GM18505 (cell line): ENCODE measurements around the gene C19orf44.
"Not testable (repeated sequence)": the region's sequence is repeated elsewhere in the genome, so short reads cannot be mapped to it uniquely, and the experiment has no call there.

Experiments
- ATAC-seq: cut with Tn5 transposase; IDR thresholded peaks from one replicate; pipeline ENCODE4 v1.9.1; 2021; ENCODE audit not compliant: unreplicated experiment
- POLR2A ChIP-seq: IDR thresholded peaks from 4 replicates; pipeline ENCODE4 v1.6.1; 2011; ENCODE audit warnings: borderline replicate concordance; ENCODE audit not compliant: insufficient read depth, insufficient read length; ENCODE audit errors: extremely low read depth

The C19orf44 gene

DNA sequence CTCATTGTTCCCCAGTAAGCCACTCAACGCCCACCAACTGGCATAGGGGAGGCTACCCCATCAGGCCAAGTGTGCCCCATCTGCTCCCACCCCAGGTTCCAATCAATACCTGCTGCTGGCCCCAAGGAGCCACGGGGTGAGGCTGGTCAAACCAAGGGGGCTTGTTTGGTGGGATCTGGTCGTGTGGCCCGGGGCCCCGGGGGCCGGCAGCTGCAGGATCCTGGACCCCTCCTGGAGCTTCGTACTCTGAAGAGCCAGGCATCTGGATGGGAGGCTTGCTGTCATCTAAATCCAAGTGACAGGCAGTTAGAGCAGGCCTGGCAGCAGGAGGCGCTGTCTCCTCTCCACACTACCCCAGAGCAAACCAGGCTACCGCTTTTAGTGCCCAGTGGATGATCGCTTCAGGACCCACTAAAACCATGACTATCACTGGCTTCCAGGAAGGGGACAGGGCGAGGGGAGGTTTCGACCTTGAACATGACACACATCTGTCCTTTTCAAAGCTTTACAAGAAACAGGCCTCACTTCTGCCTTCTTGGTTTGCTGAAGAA lies 31.9 kb downstream of the C19orf44 start:
- ATAC-seq = no peak

DNA sequence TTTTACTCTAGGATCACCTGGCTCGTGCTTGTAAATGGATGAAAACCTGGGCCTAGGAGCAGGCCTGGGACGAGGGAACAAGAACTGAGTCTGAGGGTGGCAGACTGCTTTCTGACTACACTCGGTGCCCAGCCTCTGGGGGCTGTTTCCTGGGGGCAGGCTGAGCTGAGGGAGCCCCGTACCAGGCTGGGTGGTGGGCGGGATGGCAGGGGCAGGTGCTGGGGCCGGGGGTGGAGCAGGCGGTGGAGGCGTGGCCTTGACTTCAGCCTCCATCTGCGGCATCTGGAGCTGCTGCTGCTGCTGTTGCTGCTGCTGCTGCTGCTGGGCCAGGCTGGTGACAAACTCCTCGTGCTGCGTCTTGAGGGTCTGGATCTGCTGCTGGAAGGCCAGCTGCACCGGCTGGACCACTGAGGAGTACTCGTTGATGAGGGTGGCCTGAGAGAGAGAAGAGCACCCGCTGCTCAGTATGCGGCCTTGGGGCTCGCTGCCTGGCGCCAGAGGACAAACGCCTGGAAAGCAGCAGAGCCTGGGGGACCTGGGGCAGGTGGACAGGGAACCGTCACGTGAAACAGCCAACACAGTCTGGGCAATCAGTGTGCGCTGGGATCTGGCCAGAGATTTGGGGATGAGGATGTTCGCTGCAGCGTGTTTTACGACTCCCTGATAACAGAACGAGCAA lies 33.4 kb downstream of the C19orf44 start:
- no peak for ATAC-seq
- no peak for TF ChIP-seq POLR2A

More for the DNA sequence above, 31.9 kb downstream of the C19orf44 start:
- TF ChIP-seq POLR2A = no peak

DNA sequence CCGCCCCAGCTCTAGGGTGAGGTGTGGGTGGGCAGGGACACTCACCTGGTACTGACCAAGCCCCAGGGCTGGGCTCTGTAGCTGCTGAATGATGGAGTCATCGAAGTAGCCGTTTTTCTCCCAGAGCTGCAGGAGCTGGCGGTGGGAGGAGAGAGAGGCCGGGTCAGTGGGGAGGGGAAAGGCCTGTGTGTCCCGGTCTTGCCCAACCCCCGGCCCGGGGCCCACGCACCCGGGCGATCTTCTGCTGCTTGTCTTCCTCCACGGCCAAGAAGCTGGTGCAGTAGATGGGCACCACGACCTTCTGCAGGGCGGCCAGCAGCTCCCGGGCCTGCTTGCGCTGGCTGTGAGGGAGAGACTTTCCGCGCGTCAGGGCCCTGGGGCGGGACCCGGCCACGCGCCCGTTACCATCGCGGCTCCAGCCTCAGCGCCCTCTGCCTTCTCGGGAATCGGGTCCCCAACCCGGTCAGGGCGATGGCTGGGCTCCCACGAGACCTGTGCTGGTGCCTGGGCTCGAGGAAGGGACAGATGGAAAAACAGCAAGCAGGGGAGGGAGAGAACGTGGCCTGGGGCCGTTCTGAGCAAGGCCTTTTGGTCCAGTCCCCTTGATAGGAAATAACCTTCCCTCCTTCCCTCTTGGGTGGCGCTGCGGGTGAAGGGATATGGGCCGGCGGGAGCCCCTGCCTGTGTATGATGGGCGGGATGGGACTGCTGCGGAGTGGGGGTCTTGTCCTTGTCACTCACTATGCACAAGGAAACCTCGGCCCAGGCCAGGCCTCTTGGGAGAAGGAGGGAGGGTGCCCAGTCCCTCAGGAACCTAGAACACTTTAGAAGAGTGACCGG lies 34.6 kb downstream of the C19orf44 start:
- no peak for TF ChIP-seq POLR2A
- ATAC-seq = no peak

DNA sequence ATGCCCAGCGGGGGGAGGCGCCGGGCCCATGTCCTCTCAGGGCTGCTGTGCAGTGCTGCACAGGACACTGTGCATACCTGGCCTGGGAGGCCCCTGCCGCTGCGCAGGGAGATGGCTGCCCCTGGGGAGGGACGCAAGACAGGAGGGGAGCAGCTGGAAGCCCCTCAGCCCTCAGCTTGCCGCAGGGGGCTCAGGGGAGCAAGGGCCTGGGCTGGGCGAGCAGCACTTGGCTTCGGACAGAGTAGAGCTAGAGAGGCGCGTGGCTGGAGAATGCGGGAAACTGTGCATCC lies 35.1 kb downstream of the C19orf44 start:
- TF ChIP-seq POLR2A = no peak
- ATAC-seq = no peak

DNA sequence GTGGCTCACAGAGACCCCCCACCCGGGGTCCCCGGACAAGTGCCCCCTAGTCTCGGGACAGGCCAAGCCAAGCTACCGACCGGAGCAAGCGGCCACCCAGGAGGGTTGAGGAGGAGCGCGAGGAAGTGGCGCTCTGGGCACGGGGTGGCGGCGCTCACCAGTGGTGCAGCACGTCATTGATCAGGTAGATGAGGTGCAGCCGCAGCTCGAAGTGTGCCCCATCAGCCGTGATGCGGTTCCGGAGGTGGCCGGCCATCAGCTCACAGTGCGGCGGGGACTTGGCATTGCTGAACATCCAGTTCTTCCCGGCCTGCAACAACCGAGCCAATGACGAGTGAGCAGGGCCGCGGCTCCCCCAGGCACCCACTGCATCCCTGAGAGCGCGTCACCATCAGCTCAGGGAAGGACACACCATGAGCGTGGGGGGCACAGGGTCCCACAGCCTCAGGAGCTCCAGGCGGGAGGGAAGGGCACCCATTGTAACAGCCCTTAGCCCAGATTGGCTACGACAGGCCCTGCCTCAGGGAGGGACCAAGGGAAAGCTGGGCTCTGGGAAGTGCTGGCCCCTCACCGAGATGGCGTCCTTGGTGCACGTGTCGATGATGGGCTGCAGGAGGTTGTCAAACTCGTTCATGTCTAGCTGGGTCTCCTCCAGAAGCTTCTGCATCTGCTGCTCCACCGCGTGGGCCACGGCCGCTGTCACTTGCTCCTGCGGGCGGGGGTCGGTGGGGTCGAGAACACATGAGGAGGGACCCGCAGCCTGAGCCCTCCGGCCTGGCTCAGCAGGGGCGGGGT lies 36.4 kb downstream of the C19orf44 start:
- no peak for TF ChIP-seq POLR2A
- no peak for ATAC-seq

DNA sequence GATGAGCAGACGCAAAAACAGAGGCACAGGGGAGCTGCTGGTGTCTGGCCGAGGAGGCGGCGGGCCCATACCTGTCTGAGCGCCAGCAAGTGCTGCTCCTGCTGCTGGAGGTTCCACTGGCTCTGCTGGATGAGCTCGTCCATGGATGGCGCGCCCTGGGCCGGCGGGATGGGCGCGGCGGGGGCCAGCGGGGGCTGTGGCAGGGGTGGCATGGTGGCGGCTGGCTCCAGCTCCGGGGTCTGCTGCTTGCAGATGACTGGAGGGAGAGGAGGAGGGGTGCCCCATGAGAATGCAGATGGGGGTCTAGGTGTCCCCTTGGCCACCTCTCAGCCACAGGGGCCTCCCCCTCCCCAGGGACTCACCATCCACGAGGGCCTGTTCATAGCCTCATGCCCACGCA lies 39.2 kb downstream of the C19orf44 start:
- no peak for TF ChIP-seq POLR2A
- ATAC-seq = no peak

DNA sequence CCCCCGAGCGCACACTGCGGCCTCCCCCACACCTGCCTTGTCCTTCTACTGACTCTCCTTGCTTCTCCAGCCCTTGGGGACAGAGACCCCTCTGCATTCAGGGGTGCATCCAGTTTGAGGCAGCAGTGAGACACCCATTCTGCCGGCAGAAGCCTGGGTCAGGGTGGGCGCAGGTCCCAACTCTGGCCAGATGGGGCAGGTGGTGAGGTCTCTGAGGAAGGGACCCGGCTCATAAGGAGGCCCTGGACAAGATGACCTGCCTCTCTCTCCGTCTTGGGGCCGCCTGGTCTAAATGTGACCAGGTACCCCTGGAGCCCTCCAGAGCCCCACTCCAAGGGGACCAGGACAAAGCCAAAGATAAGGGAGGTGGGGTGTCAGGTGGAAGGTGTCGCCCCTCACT lies 39.9 kb downstream of the C19orf44 start:
- TF ChIP-seq POLR2A = no peak
- no peak for ATAC-seq

DNA sequence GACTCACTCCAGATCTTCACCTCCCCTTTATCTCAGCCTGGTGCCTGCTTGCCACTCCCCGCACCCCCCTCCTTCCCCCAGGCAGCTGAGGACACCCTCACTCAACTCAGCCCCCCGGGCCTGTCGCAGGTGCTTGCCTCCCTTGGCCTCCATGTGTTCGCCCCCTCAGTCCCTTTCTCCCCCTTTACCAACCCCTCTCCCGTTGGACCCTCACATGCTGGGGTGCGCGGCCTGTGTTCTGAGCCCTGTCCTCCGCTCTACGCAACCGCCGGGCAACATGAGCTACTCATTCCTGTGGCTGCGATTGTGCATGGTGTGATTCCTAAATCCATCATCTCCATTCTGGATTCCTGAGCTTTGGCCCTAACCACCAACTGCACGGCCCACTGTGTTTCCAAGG lies 40.9 kb downstream of the C19orf44 start:
- no peak for TF ChIP-seq POLR2A

DNA sequence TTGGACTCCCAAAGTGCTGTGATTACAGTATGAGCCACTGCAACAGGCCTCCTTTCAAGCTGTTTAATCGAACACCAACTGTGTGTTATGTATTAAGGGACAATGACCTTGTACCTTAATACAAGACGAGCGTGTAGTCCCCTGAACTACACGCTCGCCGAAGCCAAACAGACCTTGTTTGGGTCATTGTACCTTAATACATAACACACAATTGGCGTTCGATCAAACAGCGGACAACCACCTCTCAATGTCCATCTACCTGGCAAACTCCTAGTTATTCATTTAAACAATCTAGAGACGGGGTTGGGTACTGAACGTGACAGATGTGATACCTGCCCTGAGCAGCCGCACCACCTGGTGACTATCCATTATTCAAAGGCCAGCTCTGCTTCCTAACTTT lies 44.8 kb downstream of the C19orf44 start:
- TF ChIP-seq POLR2A = no peak
- ATAC-seq = no peak

More for the DNA sequence above, 40.9 kb downstream of the C19orf44 start:
- no peak for ATAC-seq

DNA sequence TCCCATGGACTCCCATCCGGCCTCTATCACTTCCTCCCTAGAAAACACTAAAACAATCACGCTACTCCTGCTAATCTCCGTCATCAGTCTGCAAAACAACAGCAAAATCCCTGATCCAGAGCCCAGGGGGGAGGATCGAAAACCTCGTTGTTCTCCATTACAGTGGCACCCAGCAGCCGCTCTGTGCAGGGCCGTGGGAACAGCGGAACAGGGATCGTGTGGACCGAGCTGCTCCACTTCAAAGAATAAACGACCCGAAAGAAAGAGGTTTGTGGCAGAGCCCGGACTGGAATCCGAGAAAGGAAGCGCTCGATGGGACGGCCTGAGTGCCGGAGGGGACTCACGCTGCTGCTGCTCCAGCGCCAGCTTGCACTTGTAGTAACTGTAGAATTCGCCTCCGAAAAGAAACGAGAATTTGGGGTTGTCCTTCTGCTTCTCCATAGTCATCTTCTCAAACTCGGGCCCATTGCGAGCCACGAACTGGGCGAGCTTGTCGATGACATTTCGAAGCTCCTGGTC lies 45.4 kb downstream of the C19orf44 start:
- TF ChIP-seq POLR2A = no peak
- no peak for ATAC-seq

DNA sequence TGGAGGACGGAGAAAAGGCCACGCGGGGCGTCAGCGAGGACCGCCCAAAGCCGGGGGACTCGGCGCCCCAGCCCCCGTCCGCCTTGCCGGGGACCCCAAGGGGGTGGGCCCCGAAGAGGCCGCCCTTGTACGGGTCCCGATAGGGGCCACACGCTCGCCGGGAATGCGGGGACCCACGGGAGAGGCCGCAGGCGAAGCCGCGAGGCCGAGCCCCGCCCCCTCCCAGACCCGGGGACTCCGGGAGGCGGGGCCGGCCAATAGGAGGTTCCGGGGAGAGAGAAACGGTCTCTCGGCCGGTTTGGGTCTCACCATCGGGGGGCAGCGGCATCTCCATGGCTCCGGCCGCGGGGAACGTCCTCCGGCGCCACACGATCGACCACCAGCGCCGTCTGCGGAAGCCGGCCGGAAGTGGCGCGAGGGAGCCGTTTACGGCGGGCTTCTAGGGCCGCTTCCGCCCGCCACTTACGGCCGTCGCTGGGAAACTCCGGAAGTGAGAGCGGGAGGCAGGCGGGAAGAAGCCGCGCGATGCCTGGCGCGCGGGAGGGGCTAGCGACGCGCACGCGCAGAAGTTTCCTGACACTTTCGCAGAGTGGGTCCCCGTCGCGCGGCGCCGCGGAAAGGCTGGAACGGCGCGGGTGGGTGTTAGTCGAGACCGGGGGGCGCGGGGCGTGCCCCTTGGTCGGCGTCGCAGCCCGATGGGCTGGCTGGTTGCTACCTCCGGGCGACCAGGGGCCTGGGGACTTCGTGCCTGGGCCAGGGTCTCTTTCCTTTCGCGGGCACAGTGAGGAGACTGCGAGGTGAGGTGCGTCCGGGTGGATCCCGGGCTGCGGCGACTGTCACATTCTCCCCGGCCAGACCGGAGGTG lies 46.1 kb downstream of the C19orf44 start, which contains the start of gene CHERP:
Gene CHERP, minus strand, starts transcription at position 393 of the 865 bp plus-strand sequence. Its CDS starts 59 bp downstream, at position 334.
- peak; percentile 86 for TF ChIP-seq POLR2A
- peak; percentile 80 for ATAC-seq

DNA sequence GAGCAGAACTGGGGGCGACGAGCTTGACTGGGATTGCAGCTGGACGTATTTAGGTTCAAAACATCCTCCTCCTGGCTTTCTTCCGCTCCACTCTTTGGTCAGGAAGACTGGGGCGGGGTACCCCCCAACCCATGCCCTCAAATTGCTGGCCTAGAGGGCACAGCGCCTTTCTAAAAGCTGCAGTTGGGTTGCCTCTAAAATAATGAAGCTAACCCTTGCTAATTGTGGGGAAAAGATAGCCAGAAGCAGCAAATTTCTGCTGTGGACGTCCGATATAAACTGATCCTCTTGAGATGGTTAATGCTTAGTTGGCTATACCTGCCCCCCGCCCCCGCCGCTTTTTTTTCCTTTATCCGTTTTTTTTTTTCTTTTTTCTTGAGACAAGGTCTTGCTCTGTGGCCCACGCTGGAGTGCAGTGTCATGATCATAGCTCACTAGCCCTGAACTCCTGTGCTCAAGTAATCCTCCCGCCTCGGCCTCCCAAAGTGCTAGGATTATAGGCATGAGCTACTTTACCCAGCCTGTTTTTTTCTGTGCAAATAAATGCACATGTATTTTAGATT lies 46.8 kb downstream of the C19orf44 start:
- ATAC-seq = no peak
- no peak for TF ChIP-seq POLR2A

DNA sequence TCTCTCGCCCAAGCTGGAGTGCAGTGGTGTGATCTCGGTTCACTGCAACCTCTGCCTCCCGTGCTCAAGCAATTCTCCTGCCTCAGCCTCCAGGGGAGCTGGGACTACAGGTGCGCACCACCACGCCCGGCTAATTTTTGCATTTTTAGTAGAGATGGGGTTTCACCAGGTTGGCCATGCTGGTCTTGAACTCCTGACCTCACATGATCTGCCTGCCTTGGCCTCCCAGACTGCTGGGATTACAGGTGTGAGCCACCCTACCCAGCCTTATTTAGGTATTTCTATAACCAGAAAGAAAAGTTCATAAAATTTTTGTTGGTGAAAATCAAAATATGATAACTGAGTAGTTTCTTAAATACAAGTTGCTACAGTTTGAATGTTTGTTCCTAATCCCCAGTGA lies 47.5 kb downstream of the C19orf44 start:
- ATAC-seq = not testable (repeated sequence)
